Neural crest cell (in vitro differentiated cells): ENCODE data around the gene NRL. TPM values are rescaled to one million over a fixed set of nuclear protein-coding genes. Genes with fewer than 3 reads are reported as not detected.

Experiments used
- DNase-seq: peaks from one replicate; pipeline ENCODE4 v3.0.0; 2021; ENCODE audit warnings: low read depth, mixed read lengths, low spot score
- H3K27ac Mint-ChIP-seq: one replicate; pipeline ENCODE4 v1.8.0; 2021; ENCODE audit warnings: mild to moderate bottlenecking, mixed read lengths; ENCODE audit not compliant: unreplicated experiment
- H3K27me3 Mint-ChIP-seq: 2 replicates; pipeline ENCODE4 v1.8.0; 2021; ENCODE audit warnings: low read depth, mild to moderate bottlenecking, mixed read lengths
- H3K36me3 Mint-ChIP-seq: 2 replicates; pipeline ENCODE4 v1.8.0; 2021; ENCODE audit warnings: low read depth, mild to moderate bottlenecking, mixed read lengths
- H3K4me1 Mint-ChIP-seq: 2 replicates; pipeline ENCODE4 v1.8.0; 2021; ENCODE audit warnings: mixed read lengths
- H3K4me3 Mint-ChIP-seq: one replicate; pipeline ENCODE4 v1.8.0; 2021; ENCODE audit warnings: mild to moderate bottlenecking, mixed read lengths
- H3K9me3 Mint-ChIP-seq: 2 replicates; pipeline ENCODE4 v1.8.0; 2021; ENCODE audit warnings: mixed read lengths
- total RNA-seq: library from RNA; stranded (reverse); gene quantifications from 2 replicates; pipeline ENCODE4 v1.2.1, GENCODE V29; 2021
- TF ChIP-seq, protein P1 (sequence below): fragments of 200-600 bp; sonication (generic); conservative IDR thresholded peaks from 2 replicates; pipeline ENCODE4 v1.5.0; 2021; ENCODE audit warnings: antibody characterized with exemption, mild to moderate bottlenecking

Gene NRL
- total RNA-seq, 1 donor from 2014 or later, result 1.2 TPM

DNA sequence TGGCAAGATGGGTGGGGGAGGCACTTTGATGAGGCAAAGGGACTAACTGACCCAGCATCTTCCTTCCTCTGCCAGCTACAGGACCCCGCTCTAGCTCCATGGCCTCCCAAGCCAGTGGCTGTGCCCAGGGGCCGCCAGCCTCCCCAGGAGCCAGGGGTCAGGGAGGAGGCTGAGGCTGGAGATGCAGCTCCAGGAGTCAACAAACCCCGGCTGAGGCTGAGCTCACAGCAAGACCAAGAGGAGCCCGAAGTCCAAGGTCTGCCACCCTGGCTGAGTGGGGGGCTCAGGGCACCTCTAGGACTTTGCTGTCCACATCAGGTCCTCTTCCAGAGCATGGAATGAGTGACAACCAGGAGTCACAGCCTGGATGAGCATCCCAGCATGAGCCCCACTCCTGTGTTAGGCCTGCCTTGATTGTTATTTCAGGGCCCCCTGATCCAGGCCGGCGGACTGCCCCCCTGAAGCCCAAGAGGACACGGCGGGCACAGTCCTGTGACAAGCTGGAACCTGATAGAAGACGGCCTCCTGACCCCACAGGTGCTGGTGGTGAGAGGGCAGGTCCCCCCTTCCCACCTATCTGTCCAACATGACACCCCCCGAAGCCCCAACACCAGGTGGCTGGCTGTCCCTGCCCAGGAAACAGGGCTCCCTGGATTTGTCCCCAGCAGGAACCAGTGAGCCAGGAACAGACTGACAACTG is 45.9 kb downstream of the NRL start:
- no peaks in the 10 kb centered on the region for H3K9me3 Mint-ChIP-seq
- H3K4me1 Mint-ChIP-seq, result no peaks in the 10 kb centered on the region
- H3K4me3 Mint-ChIP-seq, result no peak overlapping the region
- H3K27me3 Mint-ChIP-seq, result peaks cover 7% of the 10 kb centered on the region
- TF ChIP-seq, protein P1, sequence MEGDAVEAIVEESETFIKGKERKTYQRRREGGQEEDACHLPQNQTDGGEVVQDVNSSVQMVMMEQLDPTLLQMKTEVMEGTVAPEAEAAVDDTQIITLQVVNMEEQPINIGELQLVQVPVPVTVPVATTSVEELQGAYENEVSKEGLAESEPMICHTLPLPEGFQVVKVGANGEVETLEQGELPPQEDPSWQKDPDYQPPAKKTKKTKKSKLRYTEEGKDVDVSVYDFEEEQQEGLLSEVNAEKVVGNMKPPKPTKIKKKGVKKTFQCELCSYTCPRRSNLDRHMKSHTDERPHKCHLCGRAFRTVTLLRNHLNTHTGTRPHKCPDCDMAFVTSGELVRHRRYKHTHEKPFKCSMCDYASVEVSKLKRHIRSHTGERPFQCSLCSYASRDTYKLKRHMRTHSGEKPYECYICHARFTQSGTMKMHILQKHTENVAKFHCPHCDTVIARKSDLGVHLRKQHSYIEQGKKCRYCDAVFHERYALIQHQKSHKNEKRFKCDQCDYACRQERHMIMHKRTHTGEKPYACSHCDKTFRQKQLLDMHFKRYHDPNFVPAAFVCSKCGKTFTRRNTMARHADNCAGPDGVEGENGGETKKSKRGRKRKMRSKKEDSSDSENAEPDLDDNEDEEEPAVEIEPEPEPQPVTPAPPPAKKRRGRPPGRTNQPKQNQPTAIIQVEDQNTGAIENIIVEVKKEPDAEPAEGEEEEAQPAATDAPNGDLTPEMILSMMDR, result no peak
- no peaks in the 10 kb centered on the region for H3K36me3 Mint-ChIP-seq
- no peak overlapping the region for H3K27ac Mint-ChIP-seq
- no peak for DNase-seq

DNA sequence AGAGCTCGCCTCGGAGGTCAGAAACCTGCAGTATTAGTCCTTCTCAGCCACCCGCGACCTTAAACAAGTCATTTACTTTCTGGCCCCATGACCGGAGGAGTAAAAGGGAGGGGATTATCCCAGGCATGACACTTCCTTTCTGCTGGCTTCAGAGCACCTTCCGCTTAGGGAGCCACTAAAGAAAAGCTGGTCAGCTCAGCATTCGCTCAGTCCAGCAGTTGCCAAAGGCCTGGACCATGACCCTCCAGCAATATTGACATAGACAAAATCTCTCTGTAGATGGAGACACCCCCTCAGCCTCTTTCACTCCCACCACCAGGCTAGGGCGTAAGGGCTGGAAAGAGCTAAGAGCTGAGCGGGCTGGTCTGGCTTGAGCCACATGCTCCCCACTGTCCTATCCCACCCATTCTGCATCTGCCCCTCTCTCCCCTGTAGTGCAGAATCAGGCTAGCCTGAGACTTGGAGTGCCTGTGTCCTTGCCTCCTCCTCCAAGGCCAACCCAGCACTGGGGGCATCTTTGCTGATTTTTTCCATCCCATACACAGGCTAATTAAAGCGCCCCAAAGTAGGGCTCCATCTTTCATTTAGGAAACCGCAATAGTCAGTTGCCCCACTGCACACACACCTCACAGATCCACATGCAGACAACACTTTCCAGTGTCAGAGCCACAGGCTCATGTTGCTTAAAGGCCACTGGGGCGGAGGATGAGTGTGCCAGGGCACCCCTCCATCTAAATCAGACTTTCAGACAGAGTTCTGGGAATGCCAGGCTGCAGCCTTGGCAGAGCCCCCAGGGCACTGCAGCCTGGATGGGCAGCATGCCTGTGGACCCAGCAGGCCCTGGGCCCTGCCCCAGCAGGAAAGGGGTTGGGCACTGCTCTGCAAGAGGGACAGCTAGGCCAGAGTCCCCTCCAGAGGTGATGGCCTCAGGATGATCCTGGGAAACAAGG is 47.3 kb downstream of the NRL start:
- H3K4me1 Mint-ChIP-seq, result no peaks in the 10 kb centered on the region
- H3K36me3 Mint-ChIP-seq, result no peaks in the 10 kb centered on the region
- no peak for DNase-seq
- H3K27me3 Mint-ChIP-seq, result peaks cover 7% of the 10 kb centered on the region
- TF ChIP-seq, protein P1, result no peak
- H3K9me3 Mint-ChIP-seq, result no peaks in the 10 kb centered on the region
- H3K27ac Mint-ChIP-seq, result no peak overlapping the region
- H3K4me3 Mint-ChIP-seq, result no peak overlapping the region

- TF ChIP-seq, protein P1, result no peak
- Mint-ChIP-seq H3K27me3 (peaks cover 7% of the 10 kb centered on the region), H3K36me3 (no peaks in the 10 kb centered on the region), H3K9me3 (no peaks in the 10 kb centered on the region), H3K4me1 (no peaks in the 10 kb centered on the region), H3K27ac (no peak overlapping the region), H3K4me3 (no peak overlapping the region)
- DNase-seq, result no peak
Observed at GRCh38 chr14:24066496-24067132, 48.1 kb downstream of the NRL start.

- H3K4me1 Mint-ChIP-seq, result no peaks in the 10 kb centered on the region
- TF ChIP-seq, protein P1, result no peak
- no peak for DNase-seq
- peaks cover 3% of the 10 kb centered on the region for H3K27me3 Mint-ChIP-seq
- no peaks in the 10 kb centered on the region for H3K9me3 Mint-ChIP-seq
- H3K36me3 Mint-ChIP-seq, result no peaks in the 10 kb centered on the region
- H3K4me3 Mint-ChIP-seq, result no peak overlapping the region
- H3K27ac Mint-ChIP-seq, result no peak overlapping the region
Observed at GRCh38 chr14:24065408-24065807, 49.3 kb downstream of the NRL start.

DNA sequence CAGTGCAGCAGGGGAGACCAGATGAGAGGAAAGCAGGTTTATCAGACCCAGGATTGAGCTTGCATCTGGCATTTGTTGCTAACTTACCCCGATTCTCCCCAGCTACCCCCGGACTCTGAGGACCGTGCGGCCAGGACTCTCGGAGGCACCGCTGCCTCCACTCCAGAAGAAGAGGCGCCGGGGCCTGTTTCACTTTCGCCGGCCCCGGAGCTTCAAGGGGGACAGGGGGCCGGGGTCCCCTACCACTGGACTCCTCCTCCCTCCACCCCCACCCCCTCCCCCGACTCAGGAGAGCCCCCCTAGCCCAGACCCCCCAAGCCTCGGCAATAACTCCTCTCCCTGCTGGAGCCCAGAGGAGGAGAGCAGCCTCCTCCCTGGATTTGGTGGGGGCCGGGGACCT is 49.9 kb downstream of the NRL start:
- Mint-ChIP-seq H3K4me1 (no peaks in the 10 kb centered on the region), H3K36me3 (no peaks in the 10 kb centered on the region), H3K27ac (no peak overlapping the region), H3K27me3 (no peaks in the 10 kb centered on the region), H3K4me3 (no peak overlapping the region), H3K9me3 (no peaks in the 10 kb centered on the region)
- no peak for DNase-seq
- TF ChIP-seq, protein P1, result no peak
